ENCODE data around the gene TSPAN9.

- no peak for TF ChIP-seq EZH2phosphoT487 (IDR thresholded peaks at IDR 0.05; ENCODE audit: unreplicated experiment)
- no peak for TF ChIP-seq POLR2AphosphoS5 (IDR thresholded peaks at IDR 0.05; ENCODE audit: low read depth)
- no peak for TF ChIP-seq CREB1 (CRISPR knock-in tag; IDR thresholded peaks at IDR 0.05; ENCODE audit: low read depth)
Measured at GRCh38 chr12:3222306-3222705, 145.1 kb downstream of the TSPAN9 start.
